NCI-H2227 (cell line): ENCODE data around the gene IFI27L1.

Source experiments
- DNase-seq: peaks from one replicate; lab custom pipeline; 2025; ENCODE audit not compliant: unreplicated experiment; lab: John Stamatoyannopoulos, UW

IFI27L1 gene, protein sequence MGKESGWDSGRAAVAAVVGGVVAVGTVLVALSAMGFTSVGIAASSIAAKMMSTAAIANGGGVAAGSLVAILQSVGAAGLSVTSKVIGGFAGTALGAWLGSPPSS

GRCh38 chr14:94080621-94081385, at the start of gene IFI27L1, which contains the start of gene DDX24:
TSS of gene IFI27L1 (plus strand) at chr14:94081310. CDS start at chr14:94096938, 15,628 bp downstream.
TSS of gene DDX24 (minus strand) at chr14:94081202. CDS start at chr14:94079742, 1,460 bp downstream.
- peak; percentile 95 for DNase-seq

- DNase-seq: peak; percentile 43
Measured at GRCh38 chr14:94031883-94032279, 49.2 kb upstream of the IFI27L1 start.

DNA sequence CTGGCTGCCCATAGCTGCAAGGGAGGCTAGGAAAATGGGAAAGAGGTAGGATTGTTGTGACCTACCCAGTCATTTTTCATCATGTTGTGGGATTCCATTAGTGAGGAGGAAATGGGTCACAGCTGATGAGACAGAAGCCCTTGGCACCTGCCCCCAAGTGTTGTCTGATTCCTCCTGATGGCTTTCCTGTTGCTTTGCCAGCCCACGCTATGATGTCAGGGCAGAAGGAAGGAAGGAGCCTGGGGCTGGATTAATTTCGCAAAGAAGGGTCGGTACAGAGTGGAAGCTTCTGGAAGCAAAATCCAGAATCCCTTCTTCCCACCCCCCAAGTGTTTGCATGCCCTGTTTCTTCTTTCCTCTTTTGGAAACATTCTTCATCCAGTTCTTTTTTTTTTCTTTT, 46.2 kb upstream of the IFI27L1 start:
- no peak for DNase-seq

GRCh38 chr14:94036313-94037167, 44.6 kb upstream of the IFI27L1 start:
- peak; percentile 71 for DNase-seq

GRCh38 chr14:94037954-94038353, 43.2 kb upstream of the IFI27L1 start:
- no peak for DNase-seq

- no peak for DNase-seq
Measured at GRCh38 chr14:94038510-94038909, 42.6 kb upstream of the IFI27L1 start.

GRCh38 chr14:94038921-94039629, 42.0 kb upstream of the IFI27L1 start:
- DNase-seq: no peak

DNA sequence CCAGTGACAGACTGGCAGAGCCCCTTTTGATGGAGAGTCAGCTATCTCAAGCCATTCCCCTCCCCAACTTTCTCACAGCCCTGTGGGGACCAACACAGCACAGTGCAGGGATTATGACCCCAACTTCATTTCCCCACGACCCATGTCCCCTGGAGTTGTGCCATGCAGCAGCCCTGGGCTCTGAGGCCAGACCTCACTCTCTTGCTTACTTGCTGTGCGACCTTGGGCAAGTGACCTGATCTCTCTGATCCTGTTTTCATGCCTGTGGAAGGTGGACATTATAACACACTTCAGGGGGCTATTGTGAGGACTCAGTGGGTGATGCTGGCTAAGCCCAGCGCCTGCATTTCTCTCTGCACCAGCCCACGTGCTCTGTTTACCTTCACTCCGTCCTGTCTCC, 40.9 kb upstream of the IFI27L1 start:
- DNase-seq: no peak

DNA sequence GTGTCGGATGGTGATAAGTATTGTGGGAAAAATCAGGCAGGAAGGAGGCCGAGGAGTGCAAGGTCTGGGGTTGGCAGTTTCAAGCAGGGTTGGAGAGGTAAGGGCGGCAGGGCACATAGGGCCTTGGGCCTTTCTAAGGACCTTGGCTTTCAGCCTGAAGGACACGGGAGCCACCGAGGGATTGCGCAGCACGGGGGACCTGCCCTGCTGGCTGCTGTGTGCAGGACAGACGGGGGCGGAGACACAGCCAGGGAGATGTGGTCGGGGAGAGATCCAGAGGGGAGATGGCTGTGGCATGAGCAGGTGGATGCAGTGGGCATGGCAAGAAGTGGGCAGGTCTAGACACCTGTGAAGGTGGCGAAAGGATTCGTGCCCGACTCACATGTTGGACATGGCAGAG, 40.3 kb upstream of the IFI27L1 start:
- no peak for DNase-seq

- no peak for DNase-seq
Measured at GRCh38 chr14:94041551-94042346, 39.4 kb upstream of the IFI27L1 start.

DNA sequence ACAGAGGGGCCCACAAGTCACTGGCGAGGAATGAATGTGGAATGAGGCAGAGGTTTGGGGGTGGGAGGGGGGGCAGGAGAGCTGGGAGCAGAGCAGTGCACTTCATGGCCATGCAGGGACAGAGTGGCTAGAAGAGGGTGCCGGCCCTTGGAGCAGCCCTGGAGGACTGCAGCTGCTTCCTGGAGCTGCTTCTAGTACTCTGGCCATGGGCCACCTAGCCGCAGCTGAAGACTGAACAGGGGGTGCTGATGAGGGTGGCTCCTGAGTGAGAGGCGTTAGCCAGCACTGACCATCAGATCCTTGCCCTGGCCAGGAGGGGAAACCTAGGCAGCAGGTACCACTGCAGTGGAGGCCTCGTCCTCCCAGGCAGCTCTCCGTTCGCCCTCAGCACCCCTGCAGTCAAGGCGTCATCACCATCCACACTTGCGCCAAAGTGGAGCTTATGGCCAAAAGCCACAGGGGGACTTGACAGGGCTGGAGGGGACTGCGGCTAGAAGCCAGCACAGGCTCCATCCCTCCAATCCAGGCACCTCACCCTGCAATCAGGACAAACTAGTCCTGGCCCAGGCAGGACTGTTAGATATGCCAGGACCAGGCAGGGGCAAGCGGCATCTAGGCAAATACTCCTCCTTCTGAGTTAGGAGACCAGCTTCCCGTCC, 38.5 kb upstream of the IFI27L1 start:
- DNase-seq: no peak

GRCh38 chr14:94043111-94043755, 37.9 kb upstream of the IFI27L1 start:
- no peak for DNase-seq

GRCh38 chr14:94043756-94044475, 37.2 kb upstream of the IFI27L1 start:
- no peak for DNase-seq

- no peak for DNase-seq
Measured at GRCh38 chr14:94044476-94045091, 36.5 kb upstream of the IFI27L1 start.

GRCh38 chr14:94045101-94045500, 36.0 kb upstream of the IFI27L1 start:
- DNase-seq: no peak

GRCh38 chr14:94045563-94046345, 35.4 kb upstream of the IFI27L1 start:
- no peak for DNase-seq

DNA sequence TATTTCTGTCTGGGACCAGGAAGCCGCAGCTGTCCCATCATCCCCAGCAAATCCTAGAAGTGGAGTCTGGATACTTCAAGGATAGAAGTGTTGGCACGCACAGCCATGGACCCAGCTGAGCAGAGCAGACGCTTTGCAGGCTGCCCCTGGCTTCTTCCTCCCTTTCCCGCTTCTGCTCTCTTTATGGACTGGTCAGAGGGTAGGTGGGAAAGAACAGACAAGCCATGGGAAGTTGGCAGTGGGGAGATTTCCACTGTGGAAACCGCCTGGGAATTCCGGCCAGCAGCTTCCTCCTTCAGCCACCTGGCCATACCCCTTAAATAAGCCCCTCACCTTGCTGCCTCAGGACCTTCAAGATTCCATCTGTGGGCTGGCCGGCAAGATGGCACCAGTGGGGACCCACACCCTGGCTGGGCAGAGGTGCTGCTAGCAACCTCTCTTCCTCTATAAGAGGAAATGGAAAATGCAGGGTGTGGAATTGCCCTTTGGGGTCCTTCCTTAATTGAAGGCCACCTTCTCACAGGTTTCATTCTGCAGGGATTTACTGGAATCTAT, 34.3 kb upstream of the IFI27L1 start:
- DNase-seq: no peak
